ENCODE data around the gene H6PD. TPM values are rescaled to one million over a fixed set of nuclear protein-coding genes. Genes with fewer than 3 reads are reported as not detected.

The H6PD gene
- total and polyA plus RNA-seq, 2 experiments from 2014 or later, result 1.2 to 4.7 TPM

DNA sequence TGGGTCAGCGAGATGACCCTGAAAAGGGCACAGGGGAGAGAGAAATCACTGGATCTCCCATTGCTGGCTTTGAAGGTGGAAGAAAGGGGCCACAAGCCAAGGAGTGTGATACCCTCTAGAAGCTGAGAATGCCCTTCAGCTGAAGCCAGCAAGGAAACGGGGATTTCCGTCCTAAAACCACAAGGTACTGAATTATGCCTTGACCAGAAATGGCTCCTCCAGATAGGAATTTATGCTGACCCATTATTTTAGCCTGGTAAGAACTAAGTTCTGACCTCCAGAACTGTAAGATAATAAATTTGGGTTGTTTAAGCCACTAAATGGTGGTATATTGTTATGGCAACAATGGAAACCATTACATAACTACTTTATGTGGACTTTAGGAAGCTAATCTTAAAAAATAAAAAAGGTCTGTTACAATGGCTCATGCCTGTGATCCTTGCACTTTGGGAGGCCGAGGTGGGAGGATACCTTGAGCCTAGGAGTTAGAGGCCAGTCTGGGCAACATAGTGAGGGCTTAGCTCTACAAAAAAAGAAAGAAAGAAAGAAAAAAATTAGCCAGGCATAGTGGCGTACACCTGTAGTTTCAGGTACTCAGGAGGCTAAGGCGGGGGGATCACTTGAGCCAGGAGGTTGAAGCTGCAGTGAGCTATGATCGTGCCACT lies 3.6 kb upstream of the H6PD start (continued):
- TF ChIP-seq, protein P1, sequence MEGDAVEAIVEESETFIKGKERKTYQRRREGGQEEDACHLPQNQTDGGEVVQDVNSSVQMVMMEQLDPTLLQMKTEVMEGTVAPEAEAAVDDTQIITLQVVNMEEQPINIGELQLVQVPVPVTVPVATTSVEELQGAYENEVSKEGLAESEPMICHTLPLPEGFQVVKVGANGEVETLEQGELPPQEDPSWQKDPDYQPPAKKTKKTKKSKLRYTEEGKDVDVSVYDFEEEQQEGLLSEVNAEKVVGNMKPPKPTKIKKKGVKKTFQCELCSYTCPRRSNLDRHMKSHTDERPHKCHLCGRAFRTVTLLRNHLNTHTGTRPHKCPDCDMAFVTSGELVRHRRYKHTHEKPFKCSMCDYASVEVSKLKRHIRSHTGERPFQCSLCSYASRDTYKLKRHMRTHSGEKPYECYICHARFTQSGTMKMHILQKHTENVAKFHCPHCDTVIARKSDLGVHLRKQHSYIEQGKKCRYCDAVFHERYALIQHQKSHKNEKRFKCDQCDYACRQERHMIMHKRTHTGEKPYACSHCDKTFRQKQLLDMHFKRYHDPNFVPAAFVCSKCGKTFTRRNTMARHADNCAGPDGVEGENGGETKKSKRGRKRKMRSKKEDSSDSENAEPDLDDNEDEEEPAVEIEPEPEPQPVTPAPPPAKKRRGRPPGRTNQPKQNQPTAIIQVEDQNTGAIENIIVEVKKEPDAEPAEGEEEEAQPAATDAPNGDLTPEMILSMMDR (conservative IDR thresholded peaks at IDR 0.05; ENCODE audit: low read depth in 2 of 2), result no peak
- TF ChIP-seq STAT1 (IDR thresholded peaks at IDR 0.05; ENCODE audit: unreplicated experiment) (no peak), EZH2 (IDR thresholded peaks at IDR 0.05; ENCODE audit: low read depth, unreplicated experiment) (no peak)
- TF ChIP-seq, protein P2, sequence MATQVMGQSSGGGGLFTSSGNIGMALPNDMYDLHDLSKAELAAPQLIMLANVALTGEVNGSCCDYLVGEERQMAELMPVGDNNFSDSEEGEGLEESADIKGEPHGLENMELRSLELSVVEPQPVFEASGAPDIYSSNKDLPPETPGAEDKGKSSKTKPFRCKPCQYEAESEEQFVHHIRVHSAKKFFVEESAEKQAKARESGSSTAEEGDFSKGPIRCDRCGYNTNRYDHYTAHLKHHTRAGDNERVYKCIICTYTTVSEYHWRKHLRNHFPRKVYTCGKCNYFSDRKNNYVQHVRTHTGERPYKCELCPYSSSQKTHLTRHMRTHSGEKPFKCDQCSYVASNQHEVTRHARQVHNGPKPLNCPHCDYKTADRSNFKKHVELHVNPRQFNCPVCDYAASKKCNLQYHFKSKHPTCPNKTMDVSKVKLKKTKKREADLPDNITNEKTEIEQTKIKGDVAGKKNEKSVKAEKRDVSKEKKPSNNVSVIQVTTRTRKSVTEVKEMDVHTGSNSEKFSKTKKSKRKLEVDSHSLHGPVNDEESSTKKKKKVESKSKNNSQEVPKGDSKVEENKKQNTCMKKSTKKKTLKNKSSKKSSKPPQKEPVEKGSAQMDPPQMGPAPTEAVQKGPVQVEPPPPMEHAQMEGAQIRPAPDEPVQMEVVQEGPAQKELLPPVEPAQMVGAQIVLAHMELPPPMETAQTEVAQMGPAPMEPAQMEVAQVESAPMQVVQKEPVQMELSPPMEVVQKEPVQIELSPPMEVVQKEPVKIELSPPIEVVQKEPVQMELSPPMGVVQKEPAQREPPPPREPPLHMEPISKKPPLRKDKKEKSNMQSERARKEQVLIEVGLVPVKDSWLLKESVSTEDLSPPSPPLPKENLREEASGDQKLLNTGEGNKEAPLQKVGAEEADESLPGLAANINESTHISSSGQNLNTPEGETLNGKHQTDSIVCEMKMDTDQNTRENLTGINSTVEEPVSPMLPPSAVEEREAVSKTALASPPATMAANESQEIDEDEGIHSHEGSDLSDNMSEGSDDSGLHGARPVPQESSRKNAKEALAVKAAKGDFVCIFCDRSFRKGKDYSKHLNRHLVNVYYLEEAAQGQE (IDR thresholded peaks at IDR 0.05; ENCODE audit: unreplicated experiment), result no peak

DNA sequence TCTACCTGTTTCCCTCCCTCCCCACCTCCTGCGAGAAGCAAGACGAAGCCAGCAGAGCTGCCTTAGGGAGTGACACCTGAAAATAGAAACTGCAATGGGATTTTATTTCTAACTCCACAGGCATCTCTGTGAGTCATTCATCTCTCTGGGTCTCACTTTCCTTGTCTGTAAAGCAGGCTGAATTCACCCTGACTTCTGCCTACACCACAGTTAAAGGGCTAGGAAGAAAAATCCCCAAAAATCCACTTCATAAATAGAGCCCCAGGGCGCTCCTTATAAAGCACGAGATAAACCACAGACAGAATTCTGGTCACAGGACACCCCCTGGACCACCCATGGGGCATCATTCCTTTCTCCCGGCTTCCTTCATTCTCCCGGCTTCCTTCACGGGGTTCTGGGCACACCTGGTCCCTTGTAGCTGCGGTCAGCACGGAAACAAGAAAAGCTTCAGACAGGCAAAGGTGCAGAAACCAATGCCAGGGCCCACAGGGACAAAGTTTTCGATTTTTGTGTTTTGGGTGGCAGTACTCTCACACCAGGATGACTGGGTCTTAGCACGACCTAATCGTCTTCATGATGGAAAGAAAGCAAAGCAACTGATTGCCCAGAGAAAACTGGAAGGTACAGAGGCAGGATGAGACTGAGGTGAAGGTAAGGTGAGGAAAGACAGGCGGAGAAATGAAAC lies 2.8 kb upstream of the H6PD start:
- Histone ChIP-seq H3K9me2 (ENCODE audit: insufficient read depth) (no peaks in the 10 kb centered on the region), H3F3A (replicated peaks; ENCODE audit: low read depth) (peaks cover 4% of the 10 kb centered on the region; the same call in 1 of the 2 replicates), H3K36me3 (ENCODE audit: insufficient read depth) (no peaks in the 10 kb centered on the region), H4K20me1 (replicated peaks; ENCODE audit: insufficient read depth) (no peaks in the 10 kb centered on the region), H3K27me3 (ENCODE audit: insufficient read depth) (no peaks in the 10 kb centered on the region), H3K27ac (ENCODE audit: low read depth) (no peak overlapping the region; the same call in 1 of the 2 replicates), H2AFZ (peak overlapping the region; percentile 63), H3K4me3 (no peak overlapping the region), H3K4me2 (0 out of 2 replicates have a peak overlapping the region, but pooled peaks have one; percentile 20), H3K4me1 (ENCODE audit: insufficient read depth) (no peaks in the 10 kb centered on the region), H3K79me2 (replicated peaks; ENCODE audit: insufficient read depth) (no peaks in the 10 kb centered on the region)
- ATAC-seq (no peak), DNase-seq (ENCODE audit: low spot score) (no peak)
- Mint-ChIP-seq H3K4me1 (peaks cover 7% of the 10 kb centered on the region), H3K9me3 (no peaks in the 10 kb centered on the region), H3K27ac (no peak overlapping the region), H3K27me3 (ENCODE audit: insufficient read depth, low read depth, poor library complexity) (peaks cover 10% of the 10 kb centered on the region), H3K36me3 (ENCODE audit: low read depth) (no peaks in the 10 kb centered on the region), H3K4me3 (no peak overlapping the region; the same call in 2 of the 3 replicates)
- TF ChIP-seq JUNB (IDR thresholded peaks at IDR 0.05; ENCODE audit: unreplicated experiment), result no peak
- TF ChIP-seq, protein P1 (conservative IDR thresholded peaks at IDR 0.05; ENCODE audit: low read depth in 2 of 2), result no peak
- no peak for TF ChIP-seq NANOG (IDR thresholded peaks at IDR 0.05; ENCODE audit: borderline replicate concordance)
- TF ChIP-seq, protein P3, sequence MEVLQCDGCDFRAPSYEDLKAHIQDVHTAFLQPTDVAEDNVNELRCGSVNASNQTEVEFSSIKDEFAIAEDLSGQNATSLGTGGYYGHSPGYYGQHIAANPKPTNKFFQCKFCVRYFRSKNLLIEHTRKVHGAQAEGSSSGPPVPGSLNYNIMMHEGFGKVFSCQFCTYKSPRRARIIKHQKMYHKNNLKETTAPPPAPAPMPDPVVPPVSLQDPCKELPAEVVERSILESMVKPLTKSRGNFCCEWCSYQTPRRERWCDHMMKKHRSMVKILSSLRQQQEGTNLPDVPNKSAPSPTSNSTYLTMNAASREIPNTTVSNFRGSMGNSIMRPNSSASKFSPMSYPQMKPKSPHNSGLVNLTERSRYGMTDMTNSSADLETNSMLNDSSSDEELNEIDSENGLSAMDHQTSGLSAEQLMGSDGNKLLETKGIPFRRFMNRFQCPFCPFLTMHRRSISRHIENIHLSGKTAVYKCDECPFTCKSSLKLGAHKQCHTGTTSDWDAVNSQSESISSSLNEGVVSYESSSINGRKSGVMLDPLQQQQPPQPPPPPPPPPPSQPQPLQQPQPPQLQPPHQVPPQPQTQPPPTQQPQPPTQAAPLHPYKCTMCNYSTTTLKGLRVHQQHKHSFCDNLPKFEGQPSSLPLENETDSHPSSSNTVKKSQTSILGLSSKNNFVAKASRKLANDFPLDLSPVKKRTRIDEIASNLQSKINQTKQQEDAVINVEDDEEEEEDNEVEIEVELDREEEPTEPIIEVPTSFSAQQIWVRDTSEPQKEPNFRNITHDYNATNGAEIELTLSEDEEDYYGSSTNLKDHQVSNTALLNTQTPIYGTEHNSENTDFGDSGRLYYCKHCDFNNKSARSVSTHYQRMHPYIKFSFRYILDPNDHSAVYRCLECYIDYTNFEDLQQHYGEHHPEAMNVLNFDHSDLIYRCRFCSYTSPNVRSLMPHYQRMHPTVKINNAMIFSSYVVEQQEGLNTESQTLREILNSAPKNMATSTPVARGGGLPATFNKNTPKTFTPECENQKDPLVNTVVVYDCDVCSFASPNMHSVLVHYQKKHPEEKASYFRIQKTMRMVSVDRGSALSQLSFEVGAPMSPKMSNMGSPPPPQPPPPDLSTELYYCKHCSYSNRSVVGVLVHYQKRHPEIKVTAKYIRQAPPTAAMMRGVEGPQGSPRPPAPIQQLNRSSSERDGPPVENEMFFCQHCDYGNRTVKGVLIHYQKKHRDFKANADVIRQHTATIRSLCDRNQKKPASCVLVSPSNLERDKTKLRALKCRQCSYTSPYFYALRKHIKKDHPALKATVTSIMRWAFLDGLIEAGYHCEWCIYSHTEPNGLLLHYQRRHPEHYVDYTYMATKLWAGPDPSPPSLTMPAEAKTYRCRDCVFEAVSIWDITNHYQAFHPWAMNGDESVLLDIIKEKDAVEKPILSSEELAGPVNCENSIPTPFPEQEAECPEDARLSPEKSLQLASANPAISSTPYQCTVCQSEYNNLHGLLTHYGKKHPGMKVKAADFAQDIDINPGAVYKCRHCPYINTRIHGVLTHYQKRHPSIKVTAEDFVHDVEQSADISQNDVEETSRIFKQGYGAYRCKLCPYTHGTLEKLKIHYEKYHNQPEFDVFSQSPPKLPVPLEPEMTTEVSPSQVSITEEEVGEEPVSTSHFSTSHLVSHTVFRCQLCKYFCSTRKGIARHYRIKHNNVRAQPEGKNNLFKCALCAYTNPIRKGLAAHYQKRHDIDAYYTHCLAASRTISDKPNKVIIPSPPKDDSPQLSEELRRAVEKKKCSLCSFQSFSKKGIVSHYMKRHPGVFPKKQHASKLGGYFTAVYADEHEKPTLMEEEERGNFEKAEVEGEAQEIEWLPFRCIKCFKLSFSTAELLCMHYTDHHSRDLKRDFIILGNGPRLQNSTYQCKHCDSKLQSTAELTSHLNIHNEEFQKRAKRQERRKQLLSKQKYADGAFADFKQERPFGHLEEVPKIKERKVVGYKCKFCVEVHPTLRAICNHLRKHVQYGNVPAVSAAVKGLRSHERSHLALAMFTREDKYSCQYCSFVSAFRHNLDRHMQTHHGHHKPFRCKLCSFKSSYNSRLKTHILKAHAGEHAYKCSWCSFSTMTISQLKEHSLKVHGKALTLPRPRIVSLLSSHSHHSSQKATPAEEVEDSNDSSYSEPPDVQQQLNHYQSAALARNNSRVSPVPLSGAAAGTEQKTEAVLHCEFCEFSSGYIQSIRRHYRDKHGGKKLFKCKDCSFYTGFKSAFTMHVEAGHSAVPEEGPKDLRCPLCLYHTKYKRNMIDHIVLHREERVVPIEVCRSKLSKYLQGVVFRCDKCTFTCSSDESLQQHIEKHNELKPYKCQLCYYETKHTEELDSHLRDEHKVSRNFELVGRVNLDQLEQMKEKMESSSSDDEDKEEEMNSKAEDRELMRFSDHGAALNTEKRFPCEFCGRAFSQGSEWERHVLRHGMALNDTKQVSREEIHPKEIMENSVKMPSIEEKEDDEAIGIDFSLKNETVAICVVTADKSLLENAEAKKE (CRISPR knock-in tag; IDR thresholded peaks at IDR 0.05), result no peak
- no peak for TF ChIP-seq ZNF114 (CRISPR knock-in tag; IDR thresholded peaks at IDR 0.05)
